ENCODE results near the gene BAIAP2.

- TF ChIP-seq POLR2A (IDR thresholded peaks at IDR 0.05) (no peak), CTCF (IDR thresholded peaks at IDR 0.05) (no peak)
Measured at GRCh38 chr17:81071761-81072741, 37.1 kb downstream of the BAIAP2 start.
